GM12864 (cell line): ENCODE measurements around the gene TCF20.

Source experiments
- DNase-seq: peaks from one replicate; pipeline ENCODE4 v3.0.0-alpha.2; 2011; ENCODE audit warnings: low read depth
- H3K4me3 ChIP-seq: 2 replicates; pipeline ENCODE4 v1.5.1; 2011; ENCODE audit warnings: mild to moderate bottlenecking, low read depth, low read length, control low read depth
- CTCF ChIP-seq: IDR thresholded peaks from 2 replicates; pipeline ENCODE4 v1.5.1; 2011; ENCODE audit warnings: low read depth, mild to moderate bottlenecking, moderate library complexity, low read length, control low read depth, inconsistent platforms; ENCODE audit errors: missing control alignments

Gene TCF20

GRCh38 chr22:42277988-42278776, 7.7 kb upstream of the TCF20 start:
- TF ChIP-seq CTCF, result peak; percentile 46
- DNase-seq, result peak; percentile 19
- no peak overlapping the region for H3K4me3 ChIP-seq

GRCh38 chr22:42277232-42277753, 6.8 kb upstream of the TCF20 start:
- TF ChIP-seq CTCF, result no peak
- no peak overlapping the region for H3K4me3 ChIP-seq
- DNase-seq, result no peak

- no peak for DNase-seq
- no peak for TF ChIP-seq CTCF
- H3K4me3 ChIP-seq, result no peak overlapping the region
These were observed 5.5 kb upstream of the TCF20 start for GRCh38 chr22:42275970-42276369.

- no peak for DNase-seq
These were observed 4.7 kb upstream of the TCF20 start for GRCh38 chr22:42275176-42275575.

GRCh38 chr22:42273855-42274451, 3.5 kb upstream of the TCF20 start:
- no peak for TF ChIP-seq CTCF
- H3K4me3 ChIP-seq, result no peak overlapping the region
- no peak for DNase-seq

More at GRCh38 chr22:42275176-42275575, 4.7 kb upstream of the TCF20 start:
- no peak for TF ChIP-seq CTCF
- H3K4me3 ChIP-seq, result no peak overlapping the region

GRCh38 chr22:42272431-42272999, 2.1 kb upstream of the TCF20 start:
- no peak for TF ChIP-seq CTCF
- H3K4me3 ChIP-seq, result no peak overlapping the region

More at GRCh38 chr22:42272431-42272999, 2.1 kb upstream of the TCF20 start:
- DNase-seq, result no peak
